ENCODE data around the gene RAVER2. TPM values are rescaled to one million over a fixed set of nuclear protein-coding genes. Genes with fewer than 3 reads are reported as not detected.

The RAVER2 gene
- total and polyA plus RNA-seq, 2 experiments from 2014 or later, result 7.8 to 24.6 TPM

DNA sequence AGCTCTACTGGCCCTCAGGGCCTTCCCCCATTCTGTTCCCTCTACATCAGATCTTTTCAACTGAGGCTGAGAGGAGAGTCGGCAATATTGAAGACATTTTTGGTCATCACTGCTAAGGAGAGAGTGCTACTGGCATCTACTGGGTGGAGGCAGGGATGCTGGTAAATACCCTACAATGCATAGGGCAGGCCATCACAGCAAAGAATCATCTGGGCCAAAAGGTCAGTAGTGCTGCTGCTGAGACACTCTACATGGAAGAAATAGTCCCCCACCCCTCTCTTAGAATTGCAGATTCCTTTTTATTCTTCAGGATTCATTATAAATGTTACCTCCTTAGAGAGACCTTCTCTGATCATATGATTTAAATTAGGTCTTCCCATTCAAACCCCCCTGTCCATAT lies 127.2 kb downstream of the RAVER2 start:
- Mint-ChIP-seq H3K4me3 (no peak overlapping the region), H3K27ac (no peak overlapping the region), H3K9me3 (no peaks in the 10 kb centered on the region), H3K4me1 (peaks cover 2% of the 10 kb centered on the region), H3K27me3 (ENCODE audit: insufficient read depth, low read depth, poor library complexity) (peaks cover 2% of the 10 kb centered on the region), H3K36me3 (ENCODE audit: low read depth) (peaks cover 22% of the 10 kb centered on the region)
- Histone ChIP-seq H3K36me3 (ENCODE audit: insufficient read depth) (no peaks in the 10 kb centered on the region), H3K79me2 (replicated peaks; ENCODE audit: insufficient read depth) (no peaks in the 10 kb centered on the region), H3F3A (replicated peaks; ENCODE audit: low read depth) (no peaks in the 10 kb centered on the region), H2AFZ (no peak overlapping the region), H4K20me1 (replicated peaks; ENCODE audit: insufficient read depth) (peaks cover 5% of the 10 kb centered on the region; the same call in 1 of the 2 replicates), H3K4me1 (ENCODE audit: insufficient read depth) (no peaks in the 10 kb centered on the region), H3K4me3 (no peak overlapping the region), H3K4me2 (no peak overlapping the region), H3K27me3 (ENCODE audit: insufficient read depth) (no peaks in the 10 kb centered on the region), H3K27ac (ENCODE audit: low read depth) (no peak overlapping the region), H3K9me2 (ENCODE audit: insufficient read depth) (0 out of 2 replicates have a peak, but pooled peaks cover 3% of the 10 kb centered on the region)
- DNase-seq (ENCODE audit: low spot score) (no peak), ATAC-seq (no peak)
- TF ChIP-seq NANOG (IDR thresholded peaks at IDR 0.05; ENCODE audit: borderline replicate concordance) (no peak), JUNB (IDR thresholded peaks at IDR 0.05; ENCODE audit: unreplicated experiment) (no peak), EZH2 (IDR thresholded peaks at IDR 0.05; ENCODE audit: low read depth, unreplicated experiment) (no peak), STAT1 (IDR thresholded peaks at IDR 0.05; ENCODE audit: unreplicated experiment) (no peak), ZNF114 (CRISPR knock-in tag; IDR thresholded peaks at IDR 0.05) (no peak)
- TF ChIP-seq, protein P1, sequence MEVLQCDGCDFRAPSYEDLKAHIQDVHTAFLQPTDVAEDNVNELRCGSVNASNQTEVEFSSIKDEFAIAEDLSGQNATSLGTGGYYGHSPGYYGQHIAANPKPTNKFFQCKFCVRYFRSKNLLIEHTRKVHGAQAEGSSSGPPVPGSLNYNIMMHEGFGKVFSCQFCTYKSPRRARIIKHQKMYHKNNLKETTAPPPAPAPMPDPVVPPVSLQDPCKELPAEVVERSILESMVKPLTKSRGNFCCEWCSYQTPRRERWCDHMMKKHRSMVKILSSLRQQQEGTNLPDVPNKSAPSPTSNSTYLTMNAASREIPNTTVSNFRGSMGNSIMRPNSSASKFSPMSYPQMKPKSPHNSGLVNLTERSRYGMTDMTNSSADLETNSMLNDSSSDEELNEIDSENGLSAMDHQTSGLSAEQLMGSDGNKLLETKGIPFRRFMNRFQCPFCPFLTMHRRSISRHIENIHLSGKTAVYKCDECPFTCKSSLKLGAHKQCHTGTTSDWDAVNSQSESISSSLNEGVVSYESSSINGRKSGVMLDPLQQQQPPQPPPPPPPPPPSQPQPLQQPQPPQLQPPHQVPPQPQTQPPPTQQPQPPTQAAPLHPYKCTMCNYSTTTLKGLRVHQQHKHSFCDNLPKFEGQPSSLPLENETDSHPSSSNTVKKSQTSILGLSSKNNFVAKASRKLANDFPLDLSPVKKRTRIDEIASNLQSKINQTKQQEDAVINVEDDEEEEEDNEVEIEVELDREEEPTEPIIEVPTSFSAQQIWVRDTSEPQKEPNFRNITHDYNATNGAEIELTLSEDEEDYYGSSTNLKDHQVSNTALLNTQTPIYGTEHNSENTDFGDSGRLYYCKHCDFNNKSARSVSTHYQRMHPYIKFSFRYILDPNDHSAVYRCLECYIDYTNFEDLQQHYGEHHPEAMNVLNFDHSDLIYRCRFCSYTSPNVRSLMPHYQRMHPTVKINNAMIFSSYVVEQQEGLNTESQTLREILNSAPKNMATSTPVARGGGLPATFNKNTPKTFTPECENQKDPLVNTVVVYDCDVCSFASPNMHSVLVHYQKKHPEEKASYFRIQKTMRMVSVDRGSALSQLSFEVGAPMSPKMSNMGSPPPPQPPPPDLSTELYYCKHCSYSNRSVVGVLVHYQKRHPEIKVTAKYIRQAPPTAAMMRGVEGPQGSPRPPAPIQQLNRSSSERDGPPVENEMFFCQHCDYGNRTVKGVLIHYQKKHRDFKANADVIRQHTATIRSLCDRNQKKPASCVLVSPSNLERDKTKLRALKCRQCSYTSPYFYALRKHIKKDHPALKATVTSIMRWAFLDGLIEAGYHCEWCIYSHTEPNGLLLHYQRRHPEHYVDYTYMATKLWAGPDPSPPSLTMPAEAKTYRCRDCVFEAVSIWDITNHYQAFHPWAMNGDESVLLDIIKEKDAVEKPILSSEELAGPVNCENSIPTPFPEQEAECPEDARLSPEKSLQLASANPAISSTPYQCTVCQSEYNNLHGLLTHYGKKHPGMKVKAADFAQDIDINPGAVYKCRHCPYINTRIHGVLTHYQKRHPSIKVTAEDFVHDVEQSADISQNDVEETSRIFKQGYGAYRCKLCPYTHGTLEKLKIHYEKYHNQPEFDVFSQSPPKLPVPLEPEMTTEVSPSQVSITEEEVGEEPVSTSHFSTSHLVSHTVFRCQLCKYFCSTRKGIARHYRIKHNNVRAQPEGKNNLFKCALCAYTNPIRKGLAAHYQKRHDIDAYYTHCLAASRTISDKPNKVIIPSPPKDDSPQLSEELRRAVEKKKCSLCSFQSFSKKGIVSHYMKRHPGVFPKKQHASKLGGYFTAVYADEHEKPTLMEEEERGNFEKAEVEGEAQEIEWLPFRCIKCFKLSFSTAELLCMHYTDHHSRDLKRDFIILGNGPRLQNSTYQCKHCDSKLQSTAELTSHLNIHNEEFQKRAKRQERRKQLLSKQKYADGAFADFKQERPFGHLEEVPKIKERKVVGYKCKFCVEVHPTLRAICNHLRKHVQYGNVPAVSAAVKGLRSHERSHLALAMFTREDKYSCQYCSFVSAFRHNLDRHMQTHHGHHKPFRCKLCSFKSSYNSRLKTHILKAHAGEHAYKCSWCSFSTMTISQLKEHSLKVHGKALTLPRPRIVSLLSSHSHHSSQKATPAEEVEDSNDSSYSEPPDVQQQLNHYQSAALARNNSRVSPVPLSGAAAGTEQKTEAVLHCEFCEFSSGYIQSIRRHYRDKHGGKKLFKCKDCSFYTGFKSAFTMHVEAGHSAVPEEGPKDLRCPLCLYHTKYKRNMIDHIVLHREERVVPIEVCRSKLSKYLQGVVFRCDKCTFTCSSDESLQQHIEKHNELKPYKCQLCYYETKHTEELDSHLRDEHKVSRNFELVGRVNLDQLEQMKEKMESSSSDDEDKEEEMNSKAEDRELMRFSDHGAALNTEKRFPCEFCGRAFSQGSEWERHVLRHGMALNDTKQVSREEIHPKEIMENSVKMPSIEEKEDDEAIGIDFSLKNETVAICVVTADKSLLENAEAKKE (CRISPR knock-in tag; IDR thresholded peaks at IDR 0.05), result no peak
- TF ChIP-seq, protein P2, sequence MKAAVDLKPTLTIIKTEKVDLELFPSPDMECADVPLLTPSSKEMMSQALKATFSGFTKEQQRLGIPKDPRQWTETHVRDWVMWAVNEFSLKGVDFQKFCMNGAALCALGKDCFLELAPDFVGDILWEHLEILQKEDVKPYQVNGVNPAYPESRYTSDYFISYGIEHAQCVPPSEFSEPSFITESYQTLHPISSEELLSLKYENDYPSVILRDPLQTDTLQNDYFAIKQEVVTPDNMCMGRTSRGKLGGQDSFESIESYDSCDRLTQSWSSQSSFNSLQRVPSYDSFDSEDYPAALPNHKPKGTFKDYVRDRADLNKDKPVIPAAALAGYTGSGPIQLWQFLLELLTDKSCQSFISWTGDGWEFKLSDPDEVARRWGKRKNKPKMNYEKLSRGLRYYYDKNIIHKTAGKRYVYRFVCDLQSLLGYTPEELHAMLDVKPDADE (IDR thresholded peaks at IDR 0.05), result no peak

All from GM23338 (cell line).